ENCODE data around the gene OR2A2.

DNA sequence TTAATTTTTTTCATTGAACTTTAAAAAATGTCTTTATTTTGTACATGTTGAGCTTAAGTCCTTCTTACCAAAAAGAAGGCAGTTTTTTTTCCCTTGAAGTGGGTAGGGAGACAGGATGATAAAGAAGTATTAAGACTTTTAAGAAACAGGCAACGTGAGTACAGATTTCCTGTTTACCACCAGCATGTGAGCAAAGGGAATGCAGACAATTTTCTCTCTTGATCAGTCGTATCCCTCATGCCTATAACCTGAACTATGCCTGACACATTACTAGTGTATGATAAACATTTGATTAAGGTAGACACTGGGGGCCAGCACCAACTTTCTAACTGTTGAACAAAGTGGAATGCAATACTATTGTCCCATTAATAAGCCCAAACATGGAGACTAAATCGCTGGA is 8.8 kb upstream of the OR2A2 start:
- TF ChIP-seq, protein P1, sequence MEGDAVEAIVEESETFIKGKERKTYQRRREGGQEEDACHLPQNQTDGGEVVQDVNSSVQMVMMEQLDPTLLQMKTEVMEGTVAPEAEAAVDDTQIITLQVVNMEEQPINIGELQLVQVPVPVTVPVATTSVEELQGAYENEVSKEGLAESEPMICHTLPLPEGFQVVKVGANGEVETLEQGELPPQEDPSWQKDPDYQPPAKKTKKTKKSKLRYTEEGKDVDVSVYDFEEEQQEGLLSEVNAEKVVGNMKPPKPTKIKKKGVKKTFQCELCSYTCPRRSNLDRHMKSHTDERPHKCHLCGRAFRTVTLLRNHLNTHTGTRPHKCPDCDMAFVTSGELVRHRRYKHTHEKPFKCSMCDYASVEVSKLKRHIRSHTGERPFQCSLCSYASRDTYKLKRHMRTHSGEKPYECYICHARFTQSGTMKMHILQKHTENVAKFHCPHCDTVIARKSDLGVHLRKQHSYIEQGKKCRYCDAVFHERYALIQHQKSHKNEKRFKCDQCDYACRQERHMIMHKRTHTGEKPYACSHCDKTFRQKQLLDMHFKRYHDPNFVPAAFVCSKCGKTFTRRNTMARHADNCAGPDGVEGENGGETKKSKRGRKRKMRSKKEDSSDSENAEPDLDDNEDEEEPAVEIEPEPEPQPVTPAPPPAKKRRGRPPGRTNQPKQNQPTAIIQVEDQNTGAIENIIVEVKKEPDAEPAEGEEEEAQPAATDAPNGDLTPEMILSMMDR (IDR thresholded peaks at IDR 0.05): no peak
- TF ChIP-seq EP300 (IDR thresholded peaks at IDR 0.05) (no peak), POLR2AphosphoS5 (IDR thresholded peaks at IDR 0.05) (no peak)

All from gastroesophageal sphincter (tissue), 3 donors.